AG04449 (cell line): ENCODE data around the gene LEMD1.

ENCODE experiments used
- CTCF ChIA-PET: fragments of 350-600 bp; formaldehyde crosslinking; extraction: SDS; loops from one replicate; lab custom pipeline; 2021; ENCODE audit warnings: antibody characterized with exemption; lab: Yijun Ruan, JAX
- POLR2A ChIA-PET: fragments of 400-600, 350-600 bp; formaldehyde crosslinking; extraction: SDS; loops from one replicate; lab custom pipeline; 2020; ENCODE audit warnings: antibody characterized with exemption, inconsistent platforms; lab: Yijun Ruan, JAX
- DNase-seq: peaks from one replicate; pipeline ENCODE4 v3.0.0-alpha.2; 2010; ENCODE audit warnings: low read depth, low spot score
- H3K4me3 ChIP-seq: 2 replicates; pipeline ENCODE4 v1.5.1; 2011; ENCODE audit warnings: low read depth, mild to moderate bottlenecking, control low read depth, low read length
- CTCF ChIP-seq: IDR thresholded peaks from one replicate; pipeline ENCODE4 v1.5.1; 2011; ENCODE audit warnings: mild to moderate bottlenecking, moderate library complexity, low read length, control low read depth, inconsistent platforms; ENCODE audit not compliant: insufficient read depth; ENCODE audit errors: missing control alignments

Gene LEMD1

GRCh38 chr1:205449254-205449749 lies 27.4 kb upstream of the LEMD1 start:
- TF ChIP-seq CTCF, result no peak
- POLR2A ChIA-PET, result no interaction called here
- CTCF ChIA-PET, result interaction anchor here (0.9 to 3.8 kb wide), 8 partner anchors 9 to 75 kb away, joined by 3 to 22 read pairs (median 4); no protein-coding TSS in a partner anchor
- no peak for DNase-seq
- no peak overlapping the region; the same call in 1 of the 2 replicates for H3K4me3 ChIP-seq

GRCh38 chr1:205448540-205449253 lies 26.8 kb upstream of the LEMD1 start:
- H3K4me3 ChIP-seq, result no peak overlapping the region
- CTCF ChIA-PET, result interaction anchor here (0.7 to 3.8 kb wide), 10 partner anchors 8 to 75 kb away, joined by 3 to 22 read pairs (median 4); no protein-coding TSS in a partner anchor
- TF ChIP-seq CTCF, result no peak
- POLR2A ChIA-PET, result no interaction called here
- DNase-seq, result no peak

GRCh38 chr1:205447457-205448341 lies 25.8 kb upstream of the LEMD1 start:
- CTCF ChIA-PET, result interaction anchor here (0.7 to 3.8 kb wide), 9 partner anchors 9 to 93 kb away, joined by 3 to 22 read pairs (median 4); no protein-coding TSS in a partner anchor
- TF ChIP-seq CTCF, result no peak
- POLR2A ChIA-PET, result no interaction called here
- no peak for DNase-seq
- no peak overlapping the region for H3K4me3 ChIP-seq

GRCh38 chr1:205446828-205447227 lies 25.0 kb upstream of the LEMD1 start:
- TF ChIP-seq CTCF, result no peak
- ChIA-PET POLR2A (no interaction called here), CTCF (interaction anchor here (0.9 to 2.0 kb wide), 2 partner anchors 19 to 93 kb away, joined by 3 to 7 read pairs; no protein-coding TSS in a partner anchor)
- DNase-seq, result no peak
- no peak overlapping the region for H3K4me3 ChIP-seq

- no peak overlapping the region for H3K4me3 ChIP-seq
- POLR2A ChIA-PET, result no interaction called here
- no peak for DNase-seq
- TF ChIP-seq CTCF, result no peak
- CTCF ChIA-PET, result interaction anchor here (0.8 to 7.8 kb wide), 5 partner anchors 9 to 92 kb away, joined by 3 to 62 read pairs (median 4); no protein-coding TSS in a partner anchor
Measured at GRCh38 chr1:205445646-205445935, 23.7 kb upstream of the LEMD1 start.
